Neural cell (in vitro differentiated cells): Measurements from ENCODE around the gene ZNF621.

Source experiments
- CTCF ChIP-seq: fragments of 450-650 bp; IDR thresholded peaks from 2 replicates; pipeline ENCODE4 v1.5.1; 2014; ENCODE audit warnings: antibody characterized with exemption, mild to moderate bottlenecking, moderate library complexity; ENCODE audit not compliant: poor library complexity, severe bottlenecking
- EP300 ChIP-seq: fragments of 450-650 bp; conservative IDR thresholded peaks from 2 replicates; pipeline ENCODE4 v1.6.1; 2014; ENCODE audit warnings: antibody characterized with exemption, mild to moderate bottlenecking, moderate library complexity; ENCODE audit not compliant: poor library complexity, severe bottlenecking
- EZH2 ChIP-seq: fragments of 200-600, 300-800 bp; shearing (Covaris generic), sonication (generic); IDR thresholded peaks from 2 replicates; pipeline ENCODE4 v1.6.1; 2014; ENCODE audit warnings: antibody characterized with exemption, low read length, borderline replicate concordance, mild to moderate bottlenecking; ENCODE audit not compliant: insufficient read depth, poor library complexity, severe bottlenecking
- POLR2AphosphoS5 ChIP-seq: IDR thresholded peaks from 2 replicates; pipeline ENCODE4 v1.6.1; 2012
- SMC3 ChIP-seq: fragments of 450-650 bp; conservative IDR thresholded peaks from 2 replicates; pipeline ENCODE4 v1.6.1; 2014; ENCODE audit warnings: antibody characterized with exemption, mild to moderate bottlenecking, moderate library complexity; ENCODE audit not compliant: poor library complexity

- TF ChIP-seq EP300 (no peak), CTCF (no peak), POLR2AphosphoS5 (no peak), SMC3 (no peak), EZH2 (no peak)
Observed at GRCh38 chr3:40546816-40547215, 22.1 kb downstream of the ZNF621 start.
